MCF 10A (cell line): ENCODE data around the gene CARD11. TPM values are rescaled to one million over a fixed set of nuclear protein-coding genes. Genes with fewer than 3 reads are reported as not detected.

Experiments used
- BruUV-seq: library from RNA; stranded (reverse); fragments of 400-500 nt; replicated peaks from 2 replicates; lab custom pipeline; 2021; lab: Mats Ljungman, UMichigan
- CTCF ChIA-PET: fragments of 300-600 bp; sonication (Branson Sonifier 250); formaldehyde crosslinking; extraction: SDS; loops from one replicate; lab custom pipeline; 2021; ENCODE audit warnings: antibody characterized with exemption, inconsistent platforms; lab: Yijun Ruan, JAX
- POLR2A ChIA-PET: fragments of 300-600, 350-650 bp; sonication (Branson Sonifier 250); formaldehyde crosslinking; extraction: SDS; loops from one replicate; lab custom pipeline; 2020; ENCODE audit warnings: antibody characterized with exemption, inconsistent platforms; lab: Yijun Ruan, JAX
- DNase-seq: peaks from one replicate; pipeline ENCODE4 v3.0.0-alpha.2; 2018; ENCODE audit not compliant: unreplicated experiment
- H3K27ac Mint-ChIP-seq: one replicate; pipeline ENCODE4 v1.8.0; 2022; ENCODE audit warnings: mild to moderate bottlenecking, low read depth, mixed read lengths; ENCODE audit not compliant: unreplicated experiment
- H3K27me3 Mint-ChIP-seq: one replicate; pipeline ENCODE4 v1.8.0; 2022; ENCODE audit warnings: mixed read lengths; ENCODE audit not compliant: insufficient read depth, unreplicated experiment
- H3K36me3 Mint-ChIP-seq: one replicate; pipeline ENCODE4 v1.8.0; 2022; ENCODE audit warnings: mild to moderate bottlenecking, moderate library complexity, mixed read lengths; ENCODE audit not compliant: insufficient read depth, unreplicated experiment
- H3K4me1 Mint-ChIP-seq: one replicate; pipeline ENCODE4 v1.8.0; 2022; ENCODE audit warnings: mixed read lengths; ENCODE audit not compliant: insufficient read depth, unreplicated experiment
- H3K4me3 Mint-ChIP-seq: one replicate; pipeline ENCODE4 v1.8.0; 2022; ENCODE audit warnings: mild to moderate bottlenecking, moderate library complexity, mixed read lengths; ENCODE audit not compliant: unreplicated experiment
- H3K9me3 Mint-ChIP-seq: one replicate; pipeline ENCODE4 v1.8.0; 2022; ENCODE audit warnings: mixed read lengths; ENCODE audit not compliant: unreplicated experiment
- intact Hi-C: fragments of 100-400 bp; cut with micrococcal nuclease; formaldehyde crosslinking; loops from 2 replicates; pipeline ENCODE4 v1.14.1; 2022
- total RNA-seq: library from RNA; stranded (reverse); gene quantifications from 2 replicates; pipeline ENCODE4 v1.2.3, GENCODE V29; 2022
- TF ChIP-seq, protein P1 (sequence below): fragments of 200-600 bp; IDR thresholded peaks from one replicate; pipeline ENCODE4 v1.8.0; 2022; ENCODE audit warnings: antibody characterized with exemption, mild to moderate bottlenecking; ENCODE audit not compliant: unreplicated experiment

The CARD11 gene
- total RNA-seq, 1 experiment from 2014 or later, result not detected

DNA sequence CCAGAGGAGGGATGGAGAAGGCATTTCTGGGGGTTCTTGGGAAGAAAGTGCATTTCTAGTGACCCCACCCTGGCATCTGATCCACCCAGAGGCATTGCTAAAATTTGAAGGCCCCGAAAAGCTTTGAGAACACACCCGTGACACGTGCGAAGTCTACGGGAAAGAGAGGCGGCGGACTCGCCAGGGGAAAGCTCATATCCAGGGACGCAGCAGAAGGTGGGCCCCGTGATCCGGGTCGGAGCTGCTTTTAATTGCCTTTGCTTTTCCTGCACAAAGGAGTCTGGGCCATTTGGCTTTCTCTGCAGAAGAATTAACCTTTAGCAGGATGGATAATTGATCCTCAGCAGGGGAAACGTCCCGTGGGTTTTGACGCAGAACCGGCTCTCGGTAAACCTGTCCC is 50.3 kb downstream of the CARD11 start:
- no TSS peak for BruUV-seq
- H3K27me3 Mint-ChIP-seq, result peaks cover 7% of the 10 kb centered on the region
- H3K9me3 Mint-ChIP-seq, result no peaks in the 10 kb centered on the region
- DNase-seq, result no peak
- TF ChIP-seq, protein P1, sequence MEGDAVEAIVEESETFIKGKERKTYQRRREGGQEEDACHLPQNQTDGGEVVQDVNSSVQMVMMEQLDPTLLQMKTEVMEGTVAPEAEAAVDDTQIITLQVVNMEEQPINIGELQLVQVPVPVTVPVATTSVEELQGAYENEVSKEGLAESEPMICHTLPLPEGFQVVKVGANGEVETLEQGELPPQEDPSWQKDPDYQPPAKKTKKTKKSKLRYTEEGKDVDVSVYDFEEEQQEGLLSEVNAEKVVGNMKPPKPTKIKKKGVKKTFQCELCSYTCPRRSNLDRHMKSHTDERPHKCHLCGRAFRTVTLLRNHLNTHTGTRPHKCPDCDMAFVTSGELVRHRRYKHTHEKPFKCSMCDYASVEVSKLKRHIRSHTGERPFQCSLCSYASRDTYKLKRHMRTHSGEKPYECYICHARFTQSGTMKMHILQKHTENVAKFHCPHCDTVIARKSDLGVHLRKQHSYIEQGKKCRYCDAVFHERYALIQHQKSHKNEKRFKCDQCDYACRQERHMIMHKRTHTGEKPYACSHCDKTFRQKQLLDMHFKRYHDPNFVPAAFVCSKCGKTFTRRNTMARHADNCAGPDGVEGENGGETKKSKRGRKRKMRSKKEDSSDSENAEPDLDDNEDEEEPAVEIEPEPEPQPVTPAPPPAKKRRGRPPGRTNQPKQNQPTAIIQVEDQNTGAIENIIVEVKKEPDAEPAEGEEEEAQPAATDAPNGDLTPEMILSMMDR, result no peak
- intact Hi-C loops, result no loop called here
- H3K36me3 Mint-ChIP-seq, result no peaks in the 10 kb centered on the region
- ChIA-PET CTCF (no interaction called here), POLR2A (no interaction called here)
- no peaks in the 10 kb centered on the region for H3K4me1 Mint-ChIP-seq
- H3K27ac Mint-ChIP-seq, result no peak overlapping the region
- H3K4me3 Mint-ChIP-seq, result no peak overlapping the region

DNA sequence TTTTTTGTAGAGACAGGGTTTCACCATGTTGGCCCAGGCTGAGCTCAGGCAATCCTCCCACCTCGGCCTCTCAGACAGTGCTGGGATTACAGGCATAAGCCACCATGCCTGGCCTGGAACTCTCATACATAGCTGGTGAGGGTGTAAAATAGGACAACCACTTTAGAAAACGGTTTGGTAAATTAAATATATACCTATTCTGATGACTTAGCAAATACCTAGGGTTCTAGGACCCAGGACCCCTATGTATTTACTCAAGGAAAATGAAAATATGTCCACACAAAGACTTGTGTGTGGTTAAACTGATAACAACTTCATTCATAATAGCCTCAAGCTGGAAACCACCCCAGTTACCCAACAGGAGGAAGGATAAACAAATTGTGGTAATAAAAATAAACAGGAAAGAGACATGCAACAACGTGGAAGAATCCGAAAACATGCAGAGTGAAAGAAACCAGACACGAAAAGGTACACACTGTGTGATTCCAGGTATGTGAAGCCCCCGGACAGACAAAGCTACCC is 52.7 kb downstream of the CARD11 start:
- ChIA-PET POLR2A (no interaction called here), CTCF (no interaction called here)
- no peak overlapping the region for H3K4me3 Mint-ChIP-seq
- BruUV-seq, result no TSS peak
- DNase-seq, result no peak
- no peaks in the 10 kb centered on the region for H3K9me3 Mint-ChIP-seq
- H3K27me3 Mint-ChIP-seq, result peaks cover 20% of the 10 kb centered on the region
- TF ChIP-seq, protein P1, result no peak
- H3K27ac Mint-ChIP-seq, result no peak overlapping the region
- no peaks in the 10 kb centered on the region for H3K36me3 Mint-ChIP-seq
- H3K4me1 Mint-ChIP-seq, result no peaks in the 10 kb centered on the region
- intact Hi-C loops, result no loop called here

DNA sequence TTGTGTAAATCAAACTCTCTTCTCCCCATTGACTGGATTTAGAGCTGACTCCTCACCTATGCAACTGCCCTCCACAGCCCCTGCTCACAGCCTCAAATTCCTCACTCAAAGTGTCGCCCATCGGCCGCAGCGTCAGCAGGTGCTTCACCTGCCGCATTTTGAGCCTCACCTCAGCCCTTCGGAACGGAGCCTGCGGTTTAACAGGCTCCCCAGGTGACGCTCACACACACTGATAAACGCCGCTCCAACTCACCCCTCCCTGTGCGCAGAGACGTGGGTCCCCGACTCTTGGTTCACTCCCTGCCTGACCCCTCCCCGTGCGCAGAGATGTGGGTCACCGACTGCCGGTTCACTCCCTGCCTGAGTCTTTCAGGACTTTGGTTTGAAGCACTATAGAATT is 57.1 kb downstream of the CARD11 start:
- intact Hi-C loops, result no loop called here
- DNase-seq, result no peak
- H3K27ac Mint-ChIP-seq, result no peak overlapping the region
- POLR2A ChIA-PET, result no interaction called here
- CTCF ChIA-PET, result no interaction called here
- BruUV-seq, result no TSS peak
- H3K9me3 Mint-ChIP-seq, result no peaks in the 10 kb centered on the region
- TF ChIP-seq, protein P1, result no peak
- H3K36me3 Mint-ChIP-seq, result no peaks in the 10 kb centered on the region
- H3K4me1 Mint-ChIP-seq, result no peaks in the 10 kb centered on the region
- H3K27me3 Mint-ChIP-seq, result peaks cover 20% of the 10 kb centered on the region
- no peak overlapping the region for H3K4me3 Mint-ChIP-seq

DNA sequence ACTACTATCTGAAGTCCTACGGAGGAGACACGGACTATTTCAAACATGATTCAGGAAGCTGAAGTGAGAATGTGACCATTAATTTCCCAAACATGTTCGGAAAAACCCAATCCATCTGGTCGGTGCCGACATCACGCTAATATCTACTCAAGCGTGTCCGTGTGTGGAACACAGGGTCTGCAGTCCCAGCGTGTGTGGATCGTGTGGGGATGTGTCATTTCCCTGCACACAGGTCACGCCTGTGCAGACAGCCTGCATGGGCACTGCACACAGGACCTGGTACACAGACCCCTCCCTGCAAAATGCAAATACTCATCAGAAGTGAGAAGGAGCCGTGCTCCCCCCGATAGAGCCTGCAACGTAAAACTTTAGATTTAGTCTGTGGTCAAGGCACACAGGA is 57.8 kb downstream of the CARD11 start:
- no peak for DNase-seq
- no TSS peak for BruUV-seq
- intact Hi-C loops, result no loop called here
- H3K4me3 Mint-ChIP-seq, result no peak overlapping the region
- ChIA-PET POLR2A (no interaction called here), CTCF (no interaction called here)
- H3K36me3 Mint-ChIP-seq, result no peaks in the 10 kb centered on the region
- H3K27me3 Mint-ChIP-seq, result peaks cover 20% of the 10 kb centered on the region
- H3K4me1 Mint-ChIP-seq, result no peaks in the 10 kb centered on the region
- no peak overlapping the region for H3K27ac Mint-ChIP-seq
- TF ChIP-seq, protein P1, result no peak
- no peaks in the 10 kb centered on the region for H3K9me3 Mint-ChIP-seq
